ENCODE measurements around the gene DNAJA3. TPM values are rescaled to one million over a fixed set of nuclear protein-coding genes. Genes with fewer than 3 reads are reported as not detected.

The DNAJA3 gene
- total and polyA plus RNA-seq, 2 experiments from 2014 or later, result 60.5 to 70.7 TPM

- Histone ChIP-seq H3K27me3 (no peaks in the 10 kb centered on the region), H3K9me3 (ENCODE audit: low read depth) (no peaks in the 10 kb centered on the region), H3K27ac (no peak overlapping the region), H3K4me1 (ENCODE audit: low read depth) (peaks cover 29% of the 10 kb centered on the region), H3K36me3 (no peaks in the 10 kb centered on the region), H3K4me3 (no peak overlapping the region)
- no peak for DNase-seq (ENCODE audit: low read depth in 1 of 2, low spot score in 1 of 2)
- TF ChIP-seq CTCF (IDR thresholded peaks at IDR 0.05; ENCODE audit: low read depth, low read length), result no peak
These were observed 43.5 kb upstream of the DNAJA3 start for GRCh38 chr16:4381935-4382794.

- DNase-seq (ENCODE audit: low read depth in 1 of 2, low spot score in 1 of 2), result no peak
- H3K4me1 ChIP-seq (ENCODE audit: low read depth), result peaks cover 29% of the 10 kb centered on the region
- H3K27ac ChIP-seq, result no peak overlapping the region
- H3K9me3 ChIP-seq (ENCODE audit: low read depth), result no peaks in the 10 kb centered on the region
- no peak overlapping the region for H3K4me3 ChIP-seq
- no peak for TF ChIP-seq CTCF (IDR thresholded peaks at IDR 0.05; ENCODE audit: low read depth, low read length)
- H3K36me3 ChIP-seq, result no peaks in the 10 kb centered on the region
- H3K27me3 ChIP-seq, result no peaks in the 10 kb centered on the region
These were observed 42.8 kb upstream of the DNAJA3 start for GRCh38 chr16:4382795-4383357.

GRCh38 chr16:4383591-4384444 is 41.9 kb upstream of the DNAJA3 start:
- Histone ChIP-seq H3K27ac (peak overlapping the region; percentile 52), H3K9me3 (ENCODE audit: low read depth) (no peaks in the 10 kb centered on the region), H3K27me3 (no peaks in the 10 kb centered on the region), H3K36me3 (no peaks in the 10 kb centered on the region), H3K4me3 (no peak overlapping the region), H3K4me1 (ENCODE audit: low read depth) (peaks cover 29% of the 10 kb centered on the region)
- no peak for DNase-seq (ENCODE audit: low read depth in 1 of 2, low spot score in 1 of 2)
- TF ChIP-seq CTCF (IDR thresholded peaks at IDR 0.05; ENCODE audit: low read depth, low read length), result no peak

GRCh38 chr16:4384509-4384942 is 41.1 kb upstream of the DNAJA3 start:
- H3K4me1 ChIP-seq (ENCODE audit: low read depth), result peaks cover 31% of the 10 kb centered on the region
- TF ChIP-seq CTCF (IDR thresholded peaks at IDR 0.05; ENCODE audit: low read depth, low read length), result no peak
- H3K4me3 ChIP-seq, result no peak overlapping the region
- H3K9me3 ChIP-seq (ENCODE audit: low read depth), result no peaks in the 10 kb centered on the region
- no peaks in the 10 kb centered on the region for H3K36me3 ChIP-seq
- H3K27me3 ChIP-seq, result no peaks in the 10 kb centered on the region
- peak overlapping the region; percentile 52 for H3K27ac ChIP-seq
- DNase-seq (ENCODE audit: low read depth in 1 of 2, low spot score in 1 of 2), result no peak

GRCh38 chr16:4385066-4385788 is 40.4 kb upstream of the DNAJA3 start:
- Histone ChIP-seq H3K27me3 (no peaks in the 10 kb centered on the region), H3K9me3 (ENCODE audit: low read depth) (no peaks in the 10 kb centered on the region), H3K36me3 (no peaks in the 10 kb centered on the region), H3K4me3 (no peak overlapping the region), H3K4me1 (ENCODE audit: low read depth) (peaks cover 38% of the 10 kb centered on the region), H3K27ac (peak overlapping the region; percentile 52)
- DNase-seq (ENCODE audit: low read depth in 1 of 2, low spot score in 1 of 2), result no peak
- TF ChIP-seq CTCF (IDR thresholded peaks at IDR 0.05; ENCODE audit: low read depth, low read length), result no peak
